HepG2 (cell line): ENCODE measurements around the gene CCL27. TPM values are rescaled to one million over a fixed set of nuclear protein-coding genes. Genes with fewer than 3 reads are reported as not detected.

ENCODE experiments used
- ATF1 ChIP-seq: IDR thresholded peaks from 2 replicates; pipeline ENCODE4 v1.6.1; 2016; ENCODE audit warnings: mild to moderate bottlenecking, control low read depth
- BRD4 ChIP-seq: sonication (generic); formaldehyde crosslinking; IDR thresholded peaks from 2 replicates; pipeline ENCODE4 v1.4.0; 2020; ENCODE audit warnings: missing genetic modification reagents
- CBX5 ChIP-seq: sonication (generic); formaldehyde crosslinking; IDR thresholded peaks from 2 replicates; pipeline ENCODE4 v1.4.0; 2020; ENCODE audit warnings: missing genetic modification reagents, borderline replicate concordance
- CC2D1A ChIP-seq: sonication (generic); formaldehyde crosslinking; IDR thresholded peaks from 2 replicates; pipeline ENCODE4 v1.8.1; 2023; ENCODE audit warnings: mild to moderate bottlenecking, missing genetic modification reagents
- HNF1B ChIP-seq: sonication (generic); formaldehyde crosslinking; IDR thresholded peaks from 2 replicates; pipeline ENCODE4 v1.5.1; 2020; ENCODE audit warnings: mild to moderate bottlenecking, moderate library complexity, missing genetic modification reagents
- MNT ChIP-seq: fragments of 450-650 bp; IDR thresholded peaks from 2 replicates; pipeline ENCODE4 v1.6.1; 2016
- MXD1 ChIP-seq: sonication (generic); formaldehyde crosslinking; IDR thresholded peaks from 2 replicates; pipeline ENCODE4 v1.4.0; 2020; ENCODE audit warnings: mild to moderate bottlenecking, missing genetic modification reagents
- NRL ChIP-seq: sonication (generic); formaldehyde crosslinking; IDR thresholded peaks from 2 replicates; pipeline ENCODE4 v1.5.0; 2020; ENCODE audit warnings: missing genetic modification reagents, mild to moderate bottlenecking, moderate library complexity, borderline replicate concordance
- PCBP1 ChIP-seq: fragments of 200-400 bp; formaldehyde crosslinking; IDR thresholded peaks from 2 replicates; pipeline ENCODE4 v1.6.1; 2017; ENCODE audit warnings: mild to moderate bottlenecking, low read depth, low read length, borderline replicate concordance
- SIX4 ChIP-seq: sonication (generic); formaldehyde crosslinking; IDR thresholded peaks from 2 replicates; pipeline ENCODE4 v1.4.0; 2020; ENCODE audit warnings: missing genetic modification reagents
- SNAPC4 ChIP-seq: sonication (generic); formaldehyde crosslinking; IDR thresholded peaks from 2 replicates; pipeline ENCODE4 v1.4.0; 2020; ENCODE audit warnings: mild to moderate bottlenecking, missing genetic modification reagents
- ZNF224 ChIP-seq: sonication (generic); formaldehyde crosslinking; IDR thresholded peaks from 2 replicates; pipeline ENCODE4 v1.5.0; 2020; ENCODE audit warnings: mild to moderate bottlenecking, missing genetic modification reagents
- ZNF317 ChIP-seq: sonication (generic); formaldehyde crosslinking; IDR thresholded peaks from 2 replicates; pipeline ENCODE4 v1.5.0; 2020; ENCODE audit warnings: mild to moderate bottlenecking, missing genetic modification reagents
- ZNF672 ChIP-seq: sonication (generic); formaldehyde crosslinking; IDR thresholded peaks from 2 replicates; pipeline ENCODE4 v1.8.1; 2022; ENCODE audit warnings: missing genetic modification reagents
- ZNF687 ChIP-seq: sonication (generic); formaldehyde crosslinking; IDR thresholded peaks from 2 replicates; pipeline ENCODE4 v1.5.1; 2020; ENCODE audit warnings: mild to moderate bottlenecking, missing genetic modification reagents, moderate library complexity
- polyA plus RNA-seq, 8 experiments: library from polyadenylated mRNA; depleted of rRNA in 3 of 8; stranded (reverse) in 7 of 8; unstranded in 1 of 8; fragments of >200 nt; fragmentation: Illumina TruSeq in 4 of 8; extraction: Trizol in 4 of 8; gene quantifications; 2 replicates each; pipeline versions ENCODE4 v1.2.1 to v1.2.3, GENCODE V29; 2011 to 2016; ENCODE audit warnings: low read depth in 4 of 8, missing spikeins in 1 of 8, mixed read lengths in 1 of 8; ENCODE audit not compliant: insufficient read depth in 1 of 8
- total RNA-seq, 5 experiments: library from RNA; depleted of rRNA; stranded (reverse); fragments of >200 nt; fragmentation: Illumina TruSeq; extraction: Trizol; gene quantifications; 2 replicates each; pipeline ENCODE4 v1.2.3, GENCODE V29; 2016; ENCODE audit warnings: low read depth in 1 of 5

The CCL27 gene
- total and polyA plus RNA-seq, 2 of the 13 experiments (the other 11 are each of a cell fraction or from before 2014, with no cell fraction given) = not detected

GRCh38 chr9:34620061-34620994, 42.1 kb downstream of the CCL27 start, which contains the start of gene DCTN3 (continued):
- TF ChIP-seq MXD1 (CRISPR knock-in tag) = peak; percentile 63; the same call in 1 of the 2 replicates
- no peak for TF ChIP-seq SIX4 (CRISPR knock-in tag)
- peak; percentile 78 for TF ChIP-seq ZNF687 (CRISPR knock-in tag)
- 0 out of 2 replicates have a peak, but pooled peaks have one; percentile 1 for TF ChIP-seq BRD4 (CRISPR knock-in tag)
- no peak for TF ChIP-seq CC2D1A (CRISPR knock-in tag)
- no peak for TF ChIP-seq NRL
- TF ChIP-seq PCBP1 = no peak
- no peak for TF ChIP-seq ZNF672 (CRISPR knock-in tag)
- TF ChIP-seq HNF1B (CRISPR knock-in tag) = 0 out of 2 replicates have a peak, but pooled peaks have one; percentile 54
- TF ChIP-seq ZNF317 = 0 out of 2 replicates have a peak, but pooled peaks have one; percentile 31
- TF ChIP-seq ATF1 (CRISPR knock-in tag) = peak; percentile 86
- TF ChIP-seq MNT = peak; percentile 27; the same call in 1 of the 2 replicates
- no peak for TF ChIP-seq ZNF224
- peak; percentile 23; the same call in 1 of the 2 replicates for TF ChIP-seq CBX5 (CRISPR knock-in tag)
- TF ChIP-seq SNAPC4 (CRISPR knock-in tag) = peak; percentile 43; the same call in 1 of the 2 replicates
